ENCODE measurements around the gene BPIFB6. TPM values are rescaled to one million over a fixed set of nuclear protein-coding genes. Genes with fewer than 3 reads are reported as not detected.

The BPIFB6 gene
- total and polyA plus RNA-seq, 2 donors (not counting 3 experiments of a cell fraction or from before 2014, with no cell fraction given) = not detected

- no peaks in the 10 kb centered on the region for H4K20me1 ChIP-seq (replicated peaks; ENCODE audit: control insufficient read depth, extremely low read depth, insufficient read depth, low read length)
- intact Hi-C loops (cut with micrococcal nuclease) = no loop called here
- H3K4me3 ChIP-seq (replicated peaks in 1 of 3; ENCODE audit: insufficient read depth in 1 of 3, low read depth in 1 of 3, low read length in 3 of 3) = no peak overlapping the region
- dilution Hi-C loops (cut with MboI; ENCODE audit: extremely low pct_ligation_motif_present, low sequenced_read_pairs) = no loop called here
- H3K4me1 ChIP-seq (ENCODE audit: control insufficient read depth, extremely low read depth, insufficient read depth, low read length) = no peaks in the 10 kb centered on the region
- H3K27ac ChIP-seq (ENCODE audit: insufficient read depth, low read depth, low read length) = no peak overlapping the region
- CTCF ChIA-PET = no interaction called here
- no peaks in the 10 kb centered on the region for H3K79me2 ChIP-seq (ENCODE audit: control insufficient read depth, insufficient read depth, low read length)
- no peak for FAIRE-seq
- no peaks in the 10 kb centered on the region for H3K9me3 ChIP-seq (replicated peaks; ENCODE audit: control insufficient read depth, insufficient read depth, low read length)
- H2AFZ ChIP-seq (ENCODE audit: low read depth, low read length) = no peak overlapping the region
- POLR2A ChIA-PET = no interaction called here
- no peak for DNase-seq (ENCODE audit: low read depth, low spot score)
- no TSS peak for BruUV-seq (replicated peaks)
- no peak overlapping the region for H3K9ac ChIP-seq (replicated peaks; ENCODE audit: extremely low read depth, insufficient read depth, low read length)
- H3K27me3 ChIP-seq (ENCODE audit: control insufficient read depth in 2 of 2, insufficient read depth in 2 of 2, low read length in 2 of 2) = no peaks in the 10 kb centered on the region
- H3K4me2 ChIP-seq (ENCODE audit: insufficient read depth, low read length) = no peak overlapping the region
- no peaks in the 10 kb centered on the region for H3K9me1 ChIP-seq (replicated peaks; ENCODE audit: control insufficient read depth, extremely low read depth, insufficient read depth, low read length)
- no peaks in the 10 kb centered on the region for H3K36me3 ChIP-seq (ENCODE audit: control insufficient read depth in 2 of 2, extremely low read depth in 1 of 2, insufficient read depth in 2 of 2, low read length in 2 of 2)
- TF ChIP-seq JUN (IDR thresholded peaks at IDR 0.05; ENCODE audit: borderline replicate concordance, insufficient read depth, insufficient read length, low read depth) (no peak), POLR2A (IDR thresholded peaks at IDR 0.05; ENCODE audit: low read depth, low read length) (no peak), GATA2 (IDR thresholded peaks at IDR 0.05; ENCODE audit: insufficient read depth, insufficient read length, low read depth, low read length) (no peak), MAX (IDR thresholded peaks at IDR 0.05; ENCODE audit: insufficient read depth, insufficient read length) (no peak), FOS (IDR thresholded peaks at IDR 0.05; ENCODE audit: borderline replicate concordance, insufficient read depth, low read length) (no peak), MYC (IDR thresholded peaks at IDR 0.05; ENCODE audit: low read depth, low read length) (no peak), CTCF (IDR thresholded peaks at IDR 0.05; ENCODE audit: extremely low read depth in 1 of 2, insufficient read depth in 1 of 2, low read depth in 1 of 2, low read length in 2 of 2) (no peak), POLR2AphosphoS5 (IDR thresholded peaks at IDR 0.05; ENCODE audit: insufficient read depth, low read depth, low read length) (no peak), EZH2 (IDR thresholded peaks at IDR 0.05; ENCODE audit: borderline replicate concordance, low read depth, low read length, severe bottlenecking) (no peak)
These were observed 6.1 kb upstream of the BPIFB6 start for GRCh38 chr20:33025318-33025876.

Data from endothelial cell of umbilical vein (primary cell).